Stimulated activated CD8-positive, alpha-beta memory T cell treated with anti-CD3 and anti-CD28 coated beads, Interleukin-12 subunit alpha, Interleukin-12 subunit beta, amount 100 ng/mL, for 4 hours (primary cell): ENCODE data around the gene RDH5.

Experiments
- DNase-seq: peaks from one replicate; pipeline ENCODE4 v3.0.0-alpha.2; 2020; ENCODE audit warnings: low read depth

Gene RDH5

GRCh38 chr12:55712700-55713415 is 7.3 kb upstream of the RDH5 start:
- no peak for DNase-seq

- DNase-seq, result no peak
These were observed 6.5 kb upstream of the RDH5 start for GRCh38 chr12:55713721-55714120.

GRCh38 chr12:55715169-55715764 is 4.9 kb upstream of the RDH5 start:
- DNase-seq, result no peak

GRCh38 chr12:55715833-55716581 is 4.2 kb upstream of the RDH5 start, which contains the start of gene BLOC1S1:
Gene BLOC1S1 (plus strand): TSS chr12:55716046. CDS start chr12:55716052, 6 bp downstream.
- peak; percentile 79 for DNase-seq

- DNase-seq, result no peak
These were observed 3.6 kb upstream of the RDH5 start for GRCh38 chr12:55716582-55716957.

GRCh38 chr12:55717011-55718007 is 2.9 kb upstream of the RDH5 start:
- no peak for DNase-seq

- no peak for DNase-seq
These were observed 2.2 kb upstream of the RDH5 start for GRCh38 chr12:55718015-55718414.

- no peak for DNase-seq
These were observed 1.4 kb upstream of the RDH5 start for GRCh38 chr12:55718624-55719275.

- no peak for DNase-seq
These were observed 822 bp upstream of the RDH5 start for GRCh38 chr12:55719371-55719770.

GRCh38 chr12:55720894-55721444 is 776 bp downstream of the RDH5 start:
- no peak for DNase-seq

GRCh38 chr12:55721601-55722213 is 1.5 kb downstream of the RDH5 start:
- DNase-seq, result no peak

- DNase-seq, result no peak
These were observed 2.8 kb downstream of the RDH5 start for GRCh38 chr12:55722948-55723347.

GRCh38 chr12:55723516-55724225 is 3.5 kb downstream of the RDH5 start:
- no peak for DNase-seq

- DNase-seq, result peak; percentile 27
These were observed 4.2 kb downstream of the RDH5 start for GRCh38 chr12:55724226-55724939.

- DNase-seq, result no peak
These were observed 4.7 kb downstream of the RDH5 start for GRCh38 chr12:55724940-55725309.

- DNase-seq, result no peak
These were observed 5.4 kb downstream of the RDH5 start for GRCh38 chr12:55725556-55725955.

GRCh38 chr12:55726971-55727370 is 6.8 kb downstream of the RDH5 start:
- no peak for DNase-seq

GRCh38 chr12:55727643-55728185 is 7.5 kb downstream of the RDH5 start:
- no peak for DNase-seq
